ENCODE results near the gene CBFA2T3.
A peak's percentile ranks its signal among the peaks of the same experiment; 100 is the strongest.

Gene CBFA2T3

GRCh38 chr16:88957887-88958577 lies 19.0 kb downstream of the CBFA2T3 start:
- DNase-seq = no peak

GRCh38 chr16:88957433-88957767 lies 19.6 kb downstream of the CBFA2T3 start:
- no peak for DNase-seq

- DNase-seq = peak; percentile 63 to 82
Measured at GRCh38 chr16:88956546-88957432, 20.2 kb downstream of the CBFA2T3 start.

GRCh38 chr16:88955906-88956305 lies 21.1 kb downstream of the CBFA2T3 start:
- DNase-seq = no peak

DNA sequence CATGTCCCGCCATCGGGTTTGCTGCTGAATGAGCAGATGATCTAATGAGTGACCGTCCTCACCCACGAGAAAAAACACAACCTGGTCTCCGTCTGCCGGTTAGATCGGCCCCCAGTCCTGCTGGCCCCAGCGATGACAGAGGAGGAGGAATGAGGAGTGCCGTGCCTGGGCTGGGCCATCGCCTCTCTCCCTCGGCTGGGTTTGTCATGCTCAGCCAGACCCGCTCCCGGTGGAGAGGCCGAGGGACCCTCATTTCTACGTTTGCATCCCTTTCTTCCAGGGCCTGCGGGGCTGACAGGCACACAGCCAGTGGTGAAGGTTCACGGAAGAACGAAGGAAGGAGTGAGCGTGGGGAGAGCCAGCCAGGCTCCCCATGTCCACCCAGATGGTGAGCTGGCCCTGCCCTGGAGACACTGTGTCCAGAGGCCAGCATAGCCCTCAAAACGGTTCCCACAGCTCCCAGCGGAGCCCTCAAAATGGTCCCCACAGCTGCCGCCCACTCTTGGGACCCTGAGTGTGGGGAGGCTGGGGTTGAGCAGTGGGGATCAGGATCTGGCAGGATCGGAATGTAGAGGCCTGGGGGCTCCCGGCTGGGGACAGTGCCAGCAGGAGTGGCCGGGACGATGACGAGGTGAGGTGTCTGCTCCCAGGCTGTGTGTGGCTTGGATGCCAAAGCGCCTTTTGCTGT lies 23.9 kb downstream of the CBFA2T3 start:
- DNase-seq = no peak

- DNase-seq = no peak
Measured at GRCh38 chr16:88951989-88952388, 25.0 kb downstream of the CBFA2T3 start.

- DNase-seq = no peak
Measured at GRCh38 chr16:88951501-88951900, 25.5 kb downstream of the CBFA2T3 start.

DNA sequence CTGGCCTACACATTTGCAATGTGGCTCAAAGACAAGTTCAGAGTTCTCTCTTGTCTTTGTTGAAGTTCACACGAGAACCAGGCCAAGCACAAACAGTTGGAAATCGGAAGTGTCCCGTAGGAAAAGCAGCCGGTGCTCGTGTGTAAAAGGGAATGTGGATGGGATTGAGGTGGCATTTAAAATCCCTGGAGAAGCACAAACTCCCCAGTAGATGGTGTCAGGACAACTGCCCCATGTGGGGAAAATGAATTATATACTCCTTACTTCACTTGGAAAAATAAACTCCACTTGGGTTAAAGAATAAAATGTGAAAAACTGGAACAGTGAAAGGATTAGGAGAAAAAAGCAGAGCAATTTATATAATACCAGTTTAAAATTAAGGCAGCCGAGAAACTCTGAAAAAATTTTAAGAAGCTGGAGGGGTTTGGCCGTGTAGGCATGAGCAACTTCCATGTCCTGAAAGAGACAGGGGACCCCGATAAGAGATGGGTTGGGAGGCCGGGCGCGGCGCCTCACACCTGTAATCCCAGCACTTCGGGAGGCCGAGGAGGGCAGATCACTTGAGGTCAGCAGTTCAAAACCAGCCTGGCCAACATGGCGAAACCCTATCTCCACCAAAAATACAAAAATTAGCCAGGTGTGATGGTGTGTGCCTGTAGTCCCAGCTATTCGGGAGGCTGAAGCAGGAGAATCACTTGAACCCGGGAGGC lies 28.1 kb downstream of the CBFA2T3 start:
- peak in 1 of 2 experiments; percentile 51 for DNase-seq

DNA sequence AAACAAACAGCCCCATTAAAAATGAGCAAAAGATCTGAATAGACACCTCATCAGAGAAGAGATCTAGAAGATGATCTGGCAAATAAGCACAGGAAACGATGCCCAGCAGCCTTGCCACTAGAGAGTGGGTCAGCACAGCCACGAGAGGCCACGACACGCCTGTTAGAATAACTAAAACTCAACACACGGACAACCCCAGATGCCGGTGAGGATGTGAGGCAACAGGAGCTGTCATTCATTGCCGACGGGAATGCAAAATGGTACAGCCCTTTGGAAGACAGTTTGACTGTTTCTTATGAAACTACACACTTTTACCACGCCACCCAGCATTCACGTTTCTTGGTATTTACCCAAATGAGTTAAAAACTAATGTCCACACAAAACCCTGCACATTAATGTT lies 31.5 kb downstream of the CBFA2T3 start:
- DNase-seq = no peak

DNA sequence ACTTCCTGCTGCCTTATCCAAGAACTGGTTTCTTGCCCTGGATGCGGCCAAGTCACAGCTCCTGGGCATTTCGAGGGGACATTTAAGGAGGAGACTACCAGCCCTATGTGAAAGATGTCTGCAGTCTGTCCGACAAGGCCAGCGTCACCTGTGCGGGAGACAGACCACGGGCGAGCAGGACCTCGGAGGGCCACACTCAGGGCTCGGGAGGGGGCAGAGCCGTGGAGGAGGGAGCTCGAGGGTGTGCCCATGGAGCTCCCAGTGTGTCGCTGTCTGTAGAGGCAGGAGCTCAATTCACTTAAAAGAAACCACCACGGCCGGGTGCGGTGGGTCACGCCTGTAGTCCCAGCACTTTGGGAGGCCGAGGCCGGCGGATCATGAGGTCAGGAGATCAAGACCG lies 33.3 kb downstream of the CBFA2T3 start:
- DNase-seq = no peak

DNA sequence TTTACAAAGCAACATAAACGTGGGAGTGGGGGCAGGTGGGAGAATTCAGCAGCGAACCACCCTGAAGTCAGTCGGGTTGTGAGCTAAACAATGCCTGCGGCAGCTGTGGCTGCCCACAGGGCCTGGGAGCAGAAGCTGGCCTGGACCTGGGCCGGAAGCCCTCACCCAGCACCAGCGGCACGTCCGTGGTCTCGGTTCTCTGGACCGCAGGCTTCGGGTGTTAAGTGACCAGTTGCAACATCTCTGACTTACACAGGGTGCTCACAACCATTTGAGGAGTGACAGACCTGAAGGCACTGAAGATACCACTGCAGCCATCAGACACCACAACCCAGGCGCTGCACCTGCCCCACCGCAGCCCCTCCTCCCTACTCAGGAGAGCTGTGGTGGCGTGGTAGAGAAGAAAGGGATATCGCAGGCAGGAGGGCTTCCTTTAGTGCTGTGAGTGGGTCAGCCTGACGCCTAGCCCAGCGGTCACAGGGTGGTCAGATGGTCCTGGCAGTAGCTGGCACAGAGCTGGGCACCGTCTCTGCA lies 33.8 kb downstream of the CBFA2T3 start:
- no peak for DNase-seq

- peak; percentile 63 to 72 for DNase-seq
Measured at GRCh38 chr16:88941913-88942909, 34.8 kb downstream of the CBFA2T3 start.

- DNase-seq = peak; percentile 16 to 63
Measured at GRCh38 chr16:88940862-88941817, 35.9 kb downstream of the CBFA2T3 start.

DNA sequence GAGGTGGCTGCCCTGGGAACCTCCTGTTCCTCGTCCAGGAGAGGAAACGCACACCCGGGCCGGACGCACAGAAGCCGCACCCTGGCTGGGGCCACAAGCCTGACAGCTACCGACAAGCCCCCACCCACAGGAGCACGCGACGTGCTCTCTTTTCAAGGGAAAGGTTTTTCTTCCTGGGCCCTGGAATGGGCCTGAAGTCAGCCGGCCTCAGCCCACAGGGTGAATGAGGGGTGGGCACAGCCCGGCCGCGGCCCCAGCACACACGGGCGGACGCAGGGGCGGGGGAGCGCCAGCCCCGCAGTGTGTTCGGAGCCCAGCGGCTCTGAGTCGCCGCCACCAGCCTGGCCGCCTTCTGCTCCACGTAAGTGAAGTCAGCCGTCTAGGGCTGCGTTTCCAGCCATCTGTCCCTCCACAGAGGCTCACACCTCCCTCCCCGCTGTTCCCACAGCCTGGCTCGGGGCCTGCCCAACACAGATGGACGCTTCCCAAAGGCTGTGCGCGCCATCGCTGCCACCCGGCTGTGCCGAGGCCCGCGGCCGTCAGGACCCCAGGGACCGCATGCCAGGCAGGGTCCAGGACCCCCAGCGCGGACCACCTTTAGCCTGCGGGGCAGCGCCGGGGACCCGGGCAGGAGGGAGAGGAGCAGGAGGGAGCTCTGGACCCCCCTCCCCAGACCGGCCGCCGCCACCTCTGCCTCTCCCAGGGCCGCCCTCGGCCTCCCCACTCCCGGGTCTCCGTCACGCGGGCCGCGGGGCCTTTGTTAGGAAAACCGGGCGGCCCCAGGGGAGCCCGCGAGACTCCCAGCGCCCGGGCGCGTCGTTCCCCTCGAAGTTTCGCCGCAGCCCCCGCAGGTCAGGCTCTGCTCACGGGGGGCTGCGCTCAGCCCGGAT lies 36.8 kb downstream of the CBFA2T3 start:
- DNase-seq = peak; percentile 91 to 94

- DNase-seq = peak; percentile 33 to 61
Measured at GRCh38 chr16:88939245-88939971, 37.6 kb downstream of the CBFA2T3 start.

GRCh38 chr16:88938777-88939244 lies 38.2 kb downstream of the CBFA2T3 start:
- peak; percentile 27 to 73 for DNase-seq

DNA sequence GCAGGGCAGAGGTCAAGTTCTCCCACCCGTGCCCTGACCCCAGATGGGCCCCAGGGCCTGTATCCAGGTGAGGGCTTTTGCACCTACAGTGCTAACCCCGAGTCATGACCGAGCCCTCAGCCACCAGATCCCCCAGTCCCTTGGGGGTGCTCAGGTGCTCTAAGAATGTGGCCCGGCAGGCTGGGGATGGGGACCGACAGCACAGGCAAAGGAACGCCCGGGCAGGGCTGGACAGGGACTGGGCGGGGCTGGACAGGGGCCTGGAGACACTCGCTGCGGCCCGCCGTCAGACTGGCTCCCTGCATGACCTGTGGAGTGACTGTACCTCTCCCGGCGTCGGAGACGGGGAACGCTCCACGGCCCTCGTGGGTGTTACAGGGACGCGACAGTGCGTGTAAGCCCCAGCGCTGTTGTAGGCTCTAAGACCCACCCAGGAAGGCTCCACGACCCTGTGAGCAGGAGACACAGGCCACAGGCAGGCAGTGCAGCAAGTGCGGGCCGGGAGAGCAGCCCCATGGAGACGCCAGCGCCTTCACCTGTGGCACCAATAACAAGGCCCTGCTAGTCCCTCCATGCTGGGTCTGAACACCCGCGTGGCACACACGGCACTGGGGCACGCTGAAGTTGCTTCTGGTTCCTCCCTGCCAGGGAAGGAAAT lies 38.8 kb downstream of the CBFA2T3 start:
- no peak for DNase-seq

- no peak for DNase-seq
Measured at GRCh38 chr16:88937206-88937621, 39.8 kb downstream of the CBFA2T3 start.

Measured in NCI-H524 (cell line).